KG1 (cell line): ENCODE data around the gene ATP13A3.

Experiments used
- DNase-seq: peaks from one replicate; lab custom pipeline; 2025; lab: John Stamatoyannopoulos, UW

The ATP13A3 gene

DNA sequence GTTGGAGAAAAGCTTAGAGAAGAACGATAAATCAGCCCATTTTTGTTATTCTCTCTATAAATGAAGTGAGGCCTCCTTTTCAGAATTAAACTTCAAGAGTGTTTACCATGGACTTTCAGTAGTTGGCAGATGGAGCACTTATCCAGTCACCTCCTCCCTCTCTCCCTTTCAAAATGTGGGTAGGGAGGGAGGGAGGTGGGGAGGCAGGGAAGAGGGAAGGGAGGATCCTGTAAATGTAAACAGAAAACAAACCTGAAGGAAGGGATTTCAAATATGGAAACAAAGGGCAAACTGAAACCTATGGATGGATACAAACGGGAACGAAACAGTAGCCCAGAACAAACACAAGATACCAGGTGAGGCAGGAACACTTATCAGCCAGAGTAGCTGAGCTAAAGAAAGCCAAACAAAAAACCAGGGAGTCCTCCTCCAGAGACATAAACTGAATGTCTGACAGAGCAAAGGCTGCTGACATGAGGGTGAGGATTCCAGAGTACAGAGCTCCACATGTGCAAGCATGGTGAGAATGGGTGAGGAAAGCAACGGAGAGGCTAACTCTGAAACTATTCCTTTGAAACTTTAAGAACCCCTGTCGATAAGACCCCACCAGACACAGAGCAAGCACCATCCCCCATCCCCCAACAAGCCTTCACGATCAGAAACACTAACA is 46.8 kb downstream of the ATP13A3 start:
- DNase-seq = no peak

DNA sequence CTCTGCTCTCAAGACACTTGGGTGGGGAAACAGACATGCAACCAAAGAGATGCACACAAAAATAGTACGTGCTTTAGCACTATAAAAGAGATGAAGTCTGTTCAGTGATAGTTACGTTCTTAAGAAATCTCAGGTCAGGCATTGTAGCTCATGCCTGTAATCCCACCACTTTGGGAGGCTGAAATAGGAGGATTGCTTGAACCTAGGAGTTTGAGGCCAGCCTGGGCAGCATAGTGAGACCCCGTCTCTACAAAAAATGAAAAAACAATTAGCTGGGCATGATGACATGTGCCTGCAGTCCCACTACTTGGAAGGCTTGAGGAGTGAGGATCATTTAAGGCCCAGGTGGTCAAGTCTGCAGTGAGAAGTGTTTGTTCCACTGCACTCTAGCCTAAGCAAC is 52.3 kb downstream of the ATP13A3 start:
- DNase-seq = no peak

DNA sequence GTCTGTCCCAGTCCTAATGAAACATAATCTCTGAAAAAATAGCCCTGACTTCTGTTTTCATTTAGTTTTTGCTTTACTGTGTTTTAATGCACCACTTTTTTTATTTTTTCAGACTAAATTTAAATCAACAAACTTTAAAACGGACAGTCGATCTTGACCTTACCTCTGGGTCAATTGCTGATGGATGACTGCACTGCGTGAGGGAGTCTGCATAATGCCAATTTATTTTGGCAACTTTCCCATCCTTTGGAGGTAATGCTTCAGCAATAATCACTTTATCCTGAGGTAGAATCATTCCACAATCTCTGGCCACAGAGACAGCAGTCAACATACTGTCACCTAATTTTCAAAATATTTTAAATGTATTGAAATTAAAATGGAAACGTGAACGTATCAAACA is 55.2 kb downstream of the ATP13A3 start:
- no peak for DNase-seq

DNA sequence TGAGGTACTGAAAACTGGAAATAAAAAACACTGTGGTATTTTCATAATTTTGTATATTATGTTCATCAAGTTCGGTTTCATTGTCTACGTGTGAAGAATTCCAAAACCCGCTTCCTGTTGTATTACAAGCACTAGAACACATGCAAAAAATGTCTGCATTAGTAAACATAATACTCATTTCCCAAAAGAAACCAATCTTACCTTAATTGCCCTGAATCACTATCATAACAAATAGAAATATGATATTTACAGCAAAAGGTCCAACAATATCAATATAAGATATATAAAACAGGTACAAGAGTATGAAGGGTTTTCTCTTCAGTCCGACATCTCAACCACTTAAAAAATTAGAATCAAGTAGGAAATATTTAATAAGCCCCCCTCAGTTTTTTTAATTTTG is 61.4 kb downstream of the ATP13A3 start:
- no peak for DNase-seq

DNA sequence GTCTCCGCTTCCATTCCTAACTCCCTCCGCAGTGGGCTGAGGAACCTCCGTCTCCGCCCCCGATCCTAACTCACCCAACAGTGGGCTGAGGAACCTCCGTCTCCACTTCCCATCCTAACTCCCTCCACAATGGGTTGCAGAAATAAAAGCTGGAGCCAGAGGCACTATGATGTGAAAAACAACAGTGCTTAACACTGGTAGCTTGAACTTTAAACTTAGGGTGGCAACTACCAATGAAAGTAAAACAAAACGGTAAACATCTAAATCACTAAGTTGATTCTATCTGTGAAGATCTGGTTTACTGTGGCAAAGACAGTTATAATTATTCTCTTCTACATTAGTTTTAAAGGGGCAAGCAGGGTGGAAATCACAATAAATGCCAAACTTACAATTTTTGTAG is 61.8 kb downstream of the ATP13A3 start:
- no peak for DNase-seq

DNA sequence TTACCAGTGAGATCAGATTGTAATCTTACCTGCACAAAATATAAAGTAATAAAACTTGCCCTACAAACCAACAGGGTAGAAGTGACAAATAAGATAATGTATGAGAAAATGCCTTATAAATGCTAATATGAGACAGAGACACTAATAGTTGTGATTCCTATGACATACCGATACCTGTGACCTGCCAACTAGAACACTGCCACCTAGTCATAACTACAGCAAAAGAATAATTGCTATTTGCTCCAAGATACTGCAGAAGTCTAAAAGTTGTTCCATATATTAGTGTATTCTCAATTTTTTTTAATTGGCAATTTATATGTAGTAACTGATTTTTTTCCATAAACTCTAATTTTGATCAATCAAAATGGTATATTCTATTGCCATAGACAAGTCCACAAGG is 62.4 kb downstream of the ATP13A3 start:
- no peak for DNase-seq

DNA sequence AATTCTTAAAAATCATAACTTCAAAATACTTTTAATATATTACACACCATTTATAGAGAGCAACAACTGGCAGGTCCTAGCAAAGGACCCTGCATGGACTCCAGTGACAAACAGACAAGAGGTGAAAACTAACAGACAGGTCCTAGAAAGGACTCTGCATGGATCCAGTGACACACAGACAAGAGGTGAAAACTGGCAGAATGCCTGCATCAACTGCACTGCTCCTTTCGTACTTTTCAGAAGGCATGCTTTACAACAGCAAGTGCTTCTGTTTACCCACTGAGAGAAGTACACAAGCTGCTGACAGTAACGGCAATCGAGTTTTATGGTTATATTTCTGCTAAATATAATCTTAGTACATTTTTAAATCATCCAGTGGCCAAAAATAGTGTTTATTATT is 63.5 kb downstream of the ATP13A3 start:
- DNase-seq = no peak

DNA sequence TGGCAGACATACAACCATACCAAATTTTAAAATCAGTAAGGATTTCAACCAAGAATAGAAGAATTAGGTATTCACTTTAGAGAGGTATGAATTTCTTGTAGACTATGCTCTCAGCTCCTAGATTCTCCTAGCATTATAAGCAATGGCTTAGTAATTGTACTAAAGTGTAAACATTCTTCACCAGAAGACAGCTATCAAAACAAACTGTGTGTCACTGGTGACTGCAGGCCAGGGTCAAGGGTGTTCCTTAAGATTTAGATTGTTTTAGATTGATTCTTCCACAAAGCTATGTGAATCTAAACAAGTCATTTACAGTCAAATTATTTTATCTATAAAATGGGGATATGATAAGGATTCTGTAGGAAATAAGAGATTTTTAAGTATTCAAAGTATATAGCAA is 64.6 kb downstream of the ATP13A3 start:
- DNase-seq = no peak

DNA sequence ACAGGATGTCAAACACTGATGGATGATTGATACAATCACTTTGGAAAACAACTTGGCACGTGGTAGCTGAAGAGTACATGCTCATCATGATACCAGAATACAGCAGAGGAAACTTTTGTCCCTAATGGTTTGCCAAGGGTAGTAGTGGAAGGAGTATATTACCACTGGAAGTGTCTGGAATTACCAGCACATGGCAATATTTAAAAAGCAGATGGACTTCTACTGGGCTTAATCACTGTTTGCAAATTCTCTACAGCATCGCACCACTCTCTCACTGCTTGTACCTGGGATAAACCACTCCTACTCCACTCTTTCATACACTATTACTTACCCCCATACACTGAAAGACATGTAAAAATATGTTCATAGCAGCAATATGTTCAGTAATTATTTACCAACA is 68.1 kb downstream of the ATP13A3 start:
- no peak for DNase-seq

DNA sequence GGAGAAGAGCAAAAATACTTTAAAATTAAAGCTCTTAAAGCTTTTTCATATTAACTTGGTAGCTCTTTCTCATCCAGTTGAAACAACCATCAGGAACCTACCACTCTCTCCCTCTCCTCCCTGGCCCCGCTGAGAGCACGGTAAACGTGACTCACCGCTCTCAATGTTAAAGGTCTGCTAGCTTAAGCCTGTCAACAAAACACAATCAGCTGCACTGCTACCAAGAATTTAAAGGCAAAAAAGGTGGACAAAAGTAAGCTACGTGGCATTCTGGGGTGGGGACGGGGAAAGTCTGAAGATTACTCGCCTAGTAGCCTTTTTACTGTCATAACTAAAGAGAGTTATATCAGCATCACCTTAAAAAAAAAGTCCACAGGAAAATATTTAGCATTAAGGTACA is 79.4 kb downstream of the ATP13A3 start:
- DNase-seq = no peak

DNA sequence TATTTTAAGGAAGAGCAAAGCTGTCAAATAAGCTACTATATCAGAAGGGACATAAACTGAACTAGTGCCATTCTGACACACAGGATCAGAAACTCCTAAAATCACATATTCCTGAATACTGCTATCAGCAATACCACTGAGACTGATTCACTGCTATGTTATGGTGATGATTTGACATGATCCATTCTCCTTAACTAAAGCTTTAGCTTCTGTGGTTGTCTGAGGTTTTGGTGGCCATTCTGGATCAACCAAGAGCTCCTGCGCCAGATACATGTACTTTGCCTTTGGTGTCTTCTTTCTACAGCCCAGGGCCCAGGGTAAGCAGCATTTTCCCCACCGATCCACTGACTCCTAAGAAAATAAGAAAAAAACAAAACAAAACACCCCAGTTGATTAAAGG is 81.0 kb downstream of the ATP13A3 start:
- DNase-seq = no peak

DNA sequence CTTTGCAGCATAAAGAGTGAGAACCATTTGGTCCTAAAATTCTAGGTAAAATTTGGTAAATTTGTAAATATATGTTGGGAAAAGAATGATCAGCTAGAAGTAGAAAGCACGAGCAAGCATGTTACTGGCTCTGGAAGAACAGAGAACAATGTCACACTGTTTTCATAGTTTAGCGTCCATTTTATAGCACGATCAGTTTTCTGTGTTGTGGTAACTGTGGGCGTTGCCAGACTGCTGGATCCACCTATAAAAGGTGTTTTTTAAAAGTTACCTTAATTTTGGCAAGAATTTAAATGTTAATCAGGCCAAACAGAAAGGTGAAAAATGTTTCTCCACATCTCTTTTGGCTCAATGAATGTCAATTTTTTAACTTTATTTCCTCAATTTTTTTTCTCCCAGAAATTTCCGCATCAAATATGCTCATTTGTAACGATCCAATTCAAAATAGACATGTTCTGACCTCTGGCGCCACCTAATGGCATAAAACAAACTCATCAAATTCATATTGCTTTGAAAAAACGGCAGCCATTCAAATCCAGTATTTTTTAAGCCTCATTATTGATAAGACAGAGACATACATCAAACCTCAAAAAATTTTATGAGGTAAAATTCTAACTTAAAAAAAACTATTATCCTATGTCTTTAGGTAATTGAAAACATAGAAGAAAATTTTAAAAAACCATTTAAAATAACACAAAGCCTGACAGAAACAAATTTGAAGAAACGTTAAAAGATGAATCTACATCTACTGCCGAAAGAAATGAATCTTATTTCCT is 82.2 kb downstream of the ATP13A3 start:
- peak; percentile 29 for DNase-seq

DNA sequence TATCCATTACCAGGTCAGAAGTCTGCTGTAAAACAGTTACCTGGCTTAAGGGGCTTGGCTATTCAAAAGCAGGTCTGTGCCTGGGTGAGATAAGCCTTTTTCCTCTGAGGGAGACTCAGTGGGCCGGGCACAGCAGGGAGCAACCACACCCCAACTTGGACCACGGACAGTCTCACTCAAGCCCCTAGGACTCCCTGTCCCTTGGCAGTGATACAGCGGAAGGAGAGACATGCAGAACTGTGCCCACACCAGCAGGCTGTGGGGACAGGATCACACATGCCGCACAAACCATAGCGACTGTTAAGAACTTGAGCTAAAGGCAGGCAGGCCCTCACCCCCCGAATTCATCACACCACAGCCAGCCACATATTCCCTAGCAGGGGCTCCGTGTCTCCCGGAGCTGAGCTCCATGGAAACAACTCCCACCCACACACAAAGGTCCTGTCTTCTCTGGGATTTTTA is 84.9 kb downstream of the ATP13A3 start:
- no peak for DNase-seq

DNA sequence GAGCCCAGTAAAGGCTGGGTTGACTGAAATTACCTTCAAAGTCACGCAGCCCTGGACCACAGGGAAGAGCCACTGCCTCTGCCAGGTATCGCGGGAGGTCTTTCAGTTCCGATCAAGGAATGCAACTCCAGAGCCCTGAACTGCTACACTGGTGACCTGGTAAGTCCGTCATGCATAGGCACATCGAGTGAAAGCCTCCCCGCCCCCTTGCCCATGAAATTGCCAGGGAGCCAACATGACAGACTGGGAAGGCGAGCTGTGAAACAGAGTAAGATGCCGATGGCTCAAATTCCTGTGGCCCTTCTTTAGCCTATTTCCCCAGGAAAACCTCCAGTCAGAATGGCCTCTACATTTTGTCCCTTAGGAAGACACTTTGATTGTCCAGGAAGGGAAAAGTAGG is 85.5 kb downstream of the ATP13A3 start:
- DNase-seq = no peak

DNA sequence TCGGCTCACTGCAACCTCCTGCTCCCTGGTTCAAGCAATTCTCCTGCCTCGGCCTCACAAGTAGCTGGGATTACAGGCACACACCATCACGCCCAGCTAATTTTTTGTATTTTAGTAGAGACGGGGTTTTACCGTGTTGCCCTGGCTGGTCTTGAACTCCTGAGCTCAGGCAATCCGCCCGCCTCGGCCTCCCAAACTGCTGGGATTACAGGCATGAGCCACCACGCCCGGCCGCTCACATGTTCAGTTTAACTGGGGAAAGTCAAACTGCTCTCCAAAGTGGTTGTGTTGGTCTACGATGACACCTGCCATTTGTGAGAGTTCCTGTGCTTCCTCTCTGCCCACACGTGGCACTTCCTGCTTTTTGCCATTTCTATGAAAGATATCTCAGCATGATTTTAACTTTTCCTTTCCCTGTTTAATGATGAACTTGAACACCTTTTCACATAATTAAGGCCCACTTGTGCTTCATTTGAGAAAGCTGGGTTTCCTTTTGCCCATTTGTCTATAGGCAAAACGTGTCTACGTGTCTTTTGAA is 86.9 kb downstream of the ATP13A3 start:
- no peak for DNase-seq

DNA sequence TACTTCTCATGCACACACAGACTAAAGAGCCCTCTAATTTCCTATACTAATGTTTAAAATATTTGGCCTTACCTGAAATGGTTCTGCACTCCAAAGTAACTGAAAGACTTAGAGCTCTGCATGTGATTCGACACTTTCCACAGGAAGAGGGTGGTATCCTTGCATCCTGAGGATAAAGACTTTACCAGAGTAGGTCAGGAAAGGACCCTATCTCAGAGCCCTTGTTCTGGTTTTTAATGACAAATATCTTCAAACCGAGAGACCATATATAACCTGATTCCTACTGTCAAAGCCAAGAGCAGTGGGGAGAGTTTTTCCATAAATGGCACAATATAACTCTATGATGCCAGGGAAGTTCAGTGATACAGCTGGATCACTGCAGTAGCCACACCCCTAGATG is 87.6 kb downstream of the ATP13A3 start, which contains the start of gene GP5:
Gene GP5 (minus strand): TSS at position 101 of the 400 bp plus-strand sequence. CDS start 984 bp downstream, outside the sequence.
- no peak for DNase-seq

DNA sequence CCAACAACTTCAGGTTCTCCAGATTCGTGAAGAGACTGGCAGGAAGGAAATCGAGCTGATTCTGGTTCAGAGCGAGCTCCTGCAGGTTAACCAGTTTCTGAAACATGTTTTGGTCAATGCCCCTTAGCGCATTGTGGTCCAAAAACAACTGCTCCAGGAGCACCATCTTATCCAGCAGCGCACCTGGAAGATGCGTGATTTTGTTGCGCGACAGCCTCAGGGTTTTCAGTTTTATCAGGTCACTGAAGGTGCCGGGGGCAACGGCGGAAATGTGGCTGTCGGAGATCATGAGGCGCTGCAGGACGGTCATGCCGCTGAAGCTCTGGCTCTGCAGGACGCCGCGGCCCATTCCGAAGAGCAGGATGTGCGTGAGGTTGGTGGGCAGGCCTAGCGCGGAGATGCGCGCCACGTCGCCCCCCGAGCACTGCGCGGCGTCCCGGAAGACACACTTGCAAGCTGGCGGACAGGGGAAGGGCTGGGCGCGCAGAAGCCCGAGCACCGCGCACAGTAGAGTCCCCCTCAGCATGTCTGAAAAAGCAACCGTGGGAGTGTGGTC is 89.0 kb downstream of the ATP13A3 start:
- DNase-seq = no peak

DNA sequence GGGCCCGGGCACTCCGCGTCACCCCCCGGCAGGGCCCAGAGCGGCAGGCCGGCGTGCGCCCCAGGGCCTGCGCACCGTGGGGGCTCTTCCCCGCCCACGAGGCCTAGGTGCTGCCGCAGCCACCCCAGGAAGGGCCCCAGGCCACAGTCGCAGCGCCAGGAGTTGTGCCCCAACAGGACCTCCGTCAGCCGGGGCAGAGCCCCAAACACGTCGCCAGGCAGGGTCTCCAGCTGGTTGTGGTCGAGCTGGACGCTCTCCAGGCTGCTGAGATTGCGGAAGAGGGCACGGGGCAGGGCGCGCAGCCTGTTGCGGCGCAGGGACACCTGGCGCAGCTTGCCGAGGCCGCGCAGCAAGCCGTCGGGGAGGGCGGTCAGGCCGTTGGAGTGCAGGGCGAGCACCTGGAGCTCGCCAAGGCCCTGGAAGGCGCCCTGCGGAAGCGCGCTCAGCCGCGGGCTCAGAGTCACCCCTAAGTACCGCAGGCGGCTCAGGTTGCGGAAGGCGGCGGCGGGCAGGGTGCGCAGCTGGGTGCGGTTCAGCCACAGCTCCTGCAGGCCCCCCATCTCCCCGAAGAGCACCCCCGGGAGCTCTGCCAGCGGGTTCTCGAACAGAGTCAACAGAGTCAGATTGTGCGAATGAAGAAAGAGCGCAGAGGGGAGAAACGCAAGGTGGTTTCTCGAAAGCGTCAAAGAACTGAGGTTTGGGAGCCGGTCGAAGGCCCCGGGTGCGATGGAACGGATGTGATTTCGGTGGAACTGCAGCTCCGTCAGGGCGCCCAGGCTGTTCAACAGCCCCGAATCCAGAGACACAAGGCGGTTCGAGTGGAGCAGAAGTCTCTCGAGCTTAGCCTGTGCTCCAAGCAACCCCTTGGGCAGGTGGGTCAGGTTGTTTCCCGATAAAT is 89.7 kb downstream of the ATP13A3 start:
- DNase-seq = no peak

DNA sequence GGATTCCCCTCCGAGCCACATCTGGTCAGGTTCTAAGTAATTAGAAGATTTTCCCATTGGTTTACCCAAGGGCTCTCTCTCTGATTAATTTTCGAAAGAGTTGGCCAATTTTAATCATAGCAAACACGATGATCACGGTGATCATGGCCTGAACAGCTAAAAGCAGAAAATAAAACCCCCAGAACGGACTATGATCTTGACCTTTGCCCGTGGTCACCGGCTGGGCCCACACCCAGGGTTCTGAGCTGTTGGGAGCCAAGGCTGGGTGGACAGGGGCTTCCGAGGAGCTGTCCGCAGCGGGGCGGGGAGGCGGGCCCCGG is 90.3 kb downstream of the ATP13A3 start:
- DNase-seq = no peak

DNA sequence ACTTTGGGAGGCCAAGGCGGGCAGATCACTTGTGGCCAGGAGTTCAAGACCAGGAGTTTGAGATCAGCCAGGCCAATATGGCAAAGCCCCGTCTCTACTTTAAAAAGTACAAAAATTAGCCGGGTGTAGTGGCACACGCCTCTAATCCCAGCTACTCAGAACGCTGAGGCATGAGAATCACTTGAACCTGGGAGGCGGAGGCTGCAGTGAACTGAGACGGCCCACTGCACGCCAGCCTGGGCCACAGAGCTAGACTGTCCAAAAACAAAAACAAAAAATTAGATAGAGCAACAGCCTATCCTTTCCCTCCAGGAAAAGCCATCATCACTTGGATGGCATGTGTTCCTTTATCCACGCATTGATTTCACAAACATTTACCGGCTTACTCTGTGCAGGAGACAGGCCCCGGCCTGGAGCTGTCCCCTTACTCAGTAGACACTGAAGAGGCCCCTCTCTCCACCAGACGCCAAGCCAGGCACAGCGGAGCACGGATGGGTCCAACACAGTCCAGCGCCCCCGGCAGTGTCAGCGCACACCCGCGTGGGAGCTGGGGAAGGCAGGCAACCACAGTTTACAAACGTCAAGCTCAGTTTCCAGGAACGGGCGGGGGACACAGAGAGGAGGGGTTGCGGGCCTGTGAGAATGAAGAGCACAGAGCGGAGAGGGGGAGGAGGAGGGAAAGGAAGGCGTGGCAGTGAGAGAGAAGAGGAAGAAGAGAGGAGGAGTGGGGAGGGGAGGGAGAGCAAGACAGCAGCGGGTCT is 90.8 kb downstream of the ATP13A3 start:
- no peak for DNase-seq

DNA sequence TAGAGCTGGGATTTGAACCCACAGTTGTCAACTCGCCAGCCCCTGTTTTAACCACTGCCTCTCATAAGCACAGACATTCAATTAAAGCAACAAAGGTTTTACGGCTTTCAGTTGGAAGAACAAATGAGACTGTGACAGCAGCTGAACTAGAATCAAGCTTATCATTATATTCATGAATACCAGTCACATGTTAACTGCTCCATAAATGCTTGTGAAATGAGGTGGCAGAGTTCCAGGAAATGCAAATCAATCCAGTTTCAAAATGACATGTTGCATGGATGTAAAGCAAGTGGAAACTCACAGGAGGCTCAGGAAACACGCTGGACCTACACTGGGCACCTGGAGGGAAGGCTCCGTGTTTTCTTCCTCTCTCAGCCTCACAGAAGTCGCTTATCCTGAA is 91.6 kb downstream of the ATP13A3 start:
- DNase-seq = no peak
